SK-N-MC (cell line): ENCODE data around the gene PHLPP2.

Experiments
- FOXP2 ChIP-seq: optimal IDR thresholded peaks from 2 replicates; pipeline ENCODE3; 2011; ENCODE audit warnings: mild to moderate bottlenecking, moderate library complexity; ENCODE audit not compliant: insufficient read depth; ENCODE audit errors: extremely low read length, control extremely low read depth
- POLR2AphosphoS5 ChIP-seq: IDR thresholded peaks from 2 replicates; pipeline ENCODE4 v1.6.1; 2012; ENCODE audit warnings: mild to moderate bottlenecking, low read depth, low read length, borderline replicate concordance

DNA sequence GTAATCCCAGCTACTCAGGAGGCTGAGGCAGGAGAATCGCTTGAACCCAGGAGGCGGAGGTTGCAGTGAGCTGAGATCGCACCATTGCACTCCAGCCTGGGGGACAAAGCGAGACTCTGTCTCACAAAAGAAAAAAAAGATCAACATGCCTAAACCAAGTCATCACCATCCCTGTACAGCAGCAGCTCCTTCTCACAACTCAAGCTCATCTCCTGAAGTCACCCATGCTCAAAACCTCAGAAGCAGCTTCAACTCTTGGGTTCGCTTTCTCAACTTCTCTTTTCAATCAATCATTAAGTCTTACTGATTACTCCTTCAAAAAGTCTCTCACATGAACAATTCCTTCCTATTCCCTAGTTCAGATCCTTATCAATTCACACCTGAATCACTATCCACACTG is 31.3 kb downstream of the PHLPP2 start:
- TF ChIP-seq POLR2AphosphoS5 (no peak), FOXP2 (no peak)
